ENCODE data around the gene B3GNT8. TPM values are rescaled to one million over a fixed set of nuclear protein-coding genes. Genes with fewer than 3 reads are reported as not detected.
A peak's percentile ranks its signal among the peaks of the same experiment; 100 is the strongest.

Gene B3GNT8
- total RNA-seq, 3 donors from 2014 or later, result 28.8 to 69.4 (median 34.3) TPM

- no peak for TF ChIP-seq CTCF (IDR thresholded peaks at IDR 0.05)
- Histone ChIP-seq H3K4me3 (no peak overlapping the region), H3K4me1 (ENCODE audit: low read depth) (peaks cover 14% of the 10 kb centered on the region), H3K36me3 (ENCODE audit: low read depth) (peaks cover 6% of the 10 kb centered on the region), H3K9me3 (no peaks in the 10 kb centered on the region)
- intact Hi-C loops (cut with DNase I, micrococcal nuclease), result no loop called here
- DNase-seq (no peak), ATAC-seq (no peak)
Measured at GRCh38 chr19:41421973-41422372, 5.2 kb downstream of the B3GNT8 start.

- Histone ChIP-seq H3K9me3 (no peaks in the 10 kb centered on the region), H3K4me3 (no peak overlapping the region), H3K4me1 (ENCODE audit: low read depth) (peaks cover 14% of the 10 kb centered on the region), H3K36me3 (ENCODE audit: low read depth) (peaks cover 6% of the 10 kb centered on the region)
- DNase-seq, result peak; percentile 75 to 81 (median 81)
- peak; percentile 75 for ATAC-seq
- no peak for TF ChIP-seq CTCF (IDR thresholded peaks at IDR 0.05)
- intact Hi-C loops (cut with DNase I, micrococcal nuclease), result no loop called here
Measured at GRCh38 chr19:41421314-41421713, 5.9 kb downstream of the B3GNT8 start.

- Histone ChIP-seq H3K9me3 (no peaks in the 10 kb centered on the region), H3K4me3 (no peak overlapping the region), H3K4me1 (ENCODE audit: low read depth) (peaks cover 12% of the 10 kb centered on the region), H3K36me3 (ENCODE audit: low read depth) (peaks cover 6% of the 10 kb centered on the region)
- no peak for TF ChIP-seq CTCF (IDR thresholded peaks at IDR 0.05)
- ATAC-seq (no peak), DNase-seq (no peak)
- intact Hi-C loops (cut with DNase I, micrococcal nuclease), result no loop called here
Measured at GRCh38 chr19:41420101-41420880, 6.9 kb downstream of the B3GNT8 start.

GRCh38 chr19:41416194-41416674 lies 10.9 kb downstream of the B3GNT8 start:
- peaks cover 6% of the 10 kb centered on the region for H3K4me1 ChIP-seq (ENCODE audit: low read depth)
- ATAC-seq (peak; percentile 96), DNase-seq (peak; percentile 88 to 98 (median 88))
- intact Hi-C loops (cut with DNase I, micrococcal nuclease), result no loop called here
- H3K9me3 ChIP-seq, result no peaks in the 10 kb centered on the region
- H3K4me3 ChIP-seq, result peak overlapping the region; percentile 9
- H3K36me3 ChIP-seq (ENCODE audit: low read depth), result peaks cover 6% of the 10 kb centered on the region
- TF ChIP-seq CTCF (IDR thresholded peaks at IDR 0.05), result no peak

- no peak for TF ChIP-seq CTCF (IDR thresholded peaks at IDR 0.05)
- Histone ChIP-seq H3K4me1 (ENCODE audit: low read depth) (peaks cover 4% of the 10 kb centered on the region), H3K4me3 (no peak overlapping the region), H3K9me3 (no peaks in the 10 kb centered on the region), H3K36me3 (ENCODE audit: low read depth) (peaks cover 6% of the 10 kb centered on the region)
- no peak for DNase-seq
- intact Hi-C loops (cut with DNase I, micrococcal nuclease), result no loop called here
- no peak for ATAC-seq
Measured at GRCh38 chr19:41415154-41415571, 12.0 kb downstream of the B3GNT8 start.
